ENCODE data around the gene NBDY. TPM values are rescaled to one million over a fixed set of nuclear protein-coding genes. Genes with fewer than 3 reads are reported as not detected.
"Not testable (repeated sequence)": the region's sequence is repeated elsewhere in the genome, so short reads cannot be mapped to it uniquely, and the experiment has no call there.

NBDY gene
- 10 to 100 TPM; 10.4 to 32.3 (median 26.2) TPM for total RNA-seq
- polyA plus RNA-seq, result 10 to 100 TPM; 13.7 to 33.5 TPM
- long read RNA-seq, donor 1, transcript NBDY-201 (3 exons, 1,529 nt), result major isoform, 13 of 15 reads
- long read RNA-seq, donor 1, partial matches to known transcripts, result 1 of 15 reads
- long read RNA-seq, donor 1, other reads (novel, unspliced or antisense), result 1 of 15 reads
- long read RNA-seq, donor 2, transcript NBDY-201 (3 exons, 1,529 nt), result major isoform, 27 of 27 reads
- long read RNA-seq, donor 2, partial matches to known transcripts, result 0 of 27 reads
- long read RNA-seq, donor 2, other reads (novel, unspliced or antisense), result 0 of 27 reads
- long read RNA-seq, donor 3, transcript NBDY-201 (3 exons, 1,529 nt), result major isoform, 10 of 11 reads
- long read RNA-seq, donor 3, partial matches to known transcripts, result 0 of 11 reads
- long read RNA-seq, donor 3, other reads (novel, unspliced or antisense), result 0 of 11 reads

GRCh38 chrX:56729152-56729850 lies at the start of gene NBDY:
TSS of gene NBDY (plus strand) at chrX:56729243. CDS start at chrX:56729354, 111 bp downstream.
- TF ChIP-seq CTCF (IDR thresholded peaks at IDR 0.05) (no peak), POLR2A (IDR thresholded peaks at IDR 0.05) (no peak)
- peak; percentile 16 to 54 (median 38) for DNase-seq
- H3K9me3 ChIP-seq, result no peaks in the 10 kb centered on the region
- peak within 1 kb of the TSS; percentile 62 to 87 (median 80) for H3K27ac ChIP-seq
- peaks cover 0 to 37% (median 0%) of the 10 kb centered on the region in 9 donors for H3K27me3 ChIP-seq
- H3K4me3 ChIP-seq, result peak within 1 kb of the TSS; percentile 37 to 84 (median 68)
- peak; percentile 80 to 98 (median 96) for ATAC-seq
- H3K4me1 ChIP-seq, result peaks cover 0 to 22% (median 4%) of the 10 kb centered on the region in 12 donors
- WGBS, 4 donors, result 0 to 17% (median 8%) methylated on average over 23 of the region's 23 CpGs
- intact Hi-C loops (cut with DNase I), result loop anchor here in 7 of 10 donors (5.0 to 10.0 kb wide), 6 partner anchors 162 to 822 kb away; no protein-coding TSS in a partner anchor
- H3K36me3 ChIP-seq, result peaks cover 0 to 5% (median 0%) of the 10 kb centered on the region in 9 donors

- DNase-seq; H3K9me3 ChIP-seq; H3K36me3 ChIP-seq; H3K4me3 ChIP-seq; intact Hi-C loops (cut with DNase I); H3K4me1 ChIP-seq; ATAC-seq; H3K27ac ChIP-seq: not testable (repeated sequence)
- peaks cover 0 to 19% (median 0%) of the 10 kb centered on the region in 9 donors for H3K27me3 ChIP-seq
- 41 to 72% (median 55%) methylated on average over 4 of the region's 4 CpGs for WGBS, 4 donors
Observed at GRCh38 chrX:56704530-56704929, 24.5 kb upstream of the NBDY start.

- TF ChIP-seq POLR2A (IDR thresholded peaks at IDR 0.05), result no peak
- peak; percentile 39 to 66 (median 54) for TF ChIP-seq CTCF (IDR thresholded peaks at IDR 0.05)
- Histone ChIP-seq H3K27ac (no peak overlapping the region), H3K4me3 (no peak overlapping the region), H3K36me3 (no peaks in the 10 kb centered on the region), H3K27me3 (peaks cover 0 to 55% (median 0%) of the 10 kb centered on the region in 9 donors), H3K4me1 (peaks cover 0 to 14% (median 1%) of the 10 kb centered on the region in 12 donors), H3K9me3 (no peaks in the 10 kb centered on the region)
- peak in 1 of 5 donors; percentile 6 for DNase-seq
- no peak for ATAC-seq
- WGBS, 4 donors, result 0 to 2% (median 0%) methylated on average over 1 of the region's 1 CpG
- intact Hi-C loops (cut with DNase I), result loop anchor here in 7 of 10 donors (5.0 to 10.0 kb wide), 6 partner anchors 159 to 819 kb away; no protein-coding TSS in a partner anchor
Observed at GRCh38 chrX:56726605-56727004, 2.4 kb upstream of the NBDY start.

GRCh38 chrX:56727531-56727930 lies 1.5 kb upstream of the NBDY start:
- Histone ChIP-seq H3K36me3 (peaks cover 0 to 3% (median 0%) of the 10 kb centered on the region in 9 donors), H3K27me3 (peaks cover 0 to 50% (median 0%) of the 10 kb centered on the region in 9 donors), H3K4me1 (peaks cover 0 to 15% (median 4%) of the 10 kb centered on the region in 12 donors), H3K4me3 (no peak overlapping the region), H3K9me3 (no peaks in the 10 kb centered on the region), H3K27ac (no peak overlapping the region)
- intact Hi-C loops (cut with DNase I), result loop anchor here in 7 of 10 donors (5.0 to 10.0 kb wide), 6 partner anchors 160 to 820 kb away; no protein-coding TSS in a partner anchor
- ATAC-seq (no peak), DNase-seq (no peak)
- TF ChIP-seq CTCF (IDR thresholded peaks at IDR 0.05) (no peak), POLR2A (IDR thresholded peaks at IDR 0.05) (no peak)
- WGBS, 4 donors, result 62 to 86% (median 76%) methylated on average over 3 of the region's 3 CpGs
